ENCODE data around the gene RPRD1B. TPM values are rescaled to one million over a fixed set of nuclear protein-coding genes. Genes with fewer than 3 reads are reported as not detected.

The RPRD1B gene
- total RNA-seq, 1 experiment from 2014 or later = 23.3 TPM

GRCh38 chr20:38067717-38068365 lies 34.3 kb downstream of the RPRD1B start:
- DNase-seq (ENCODE audit: extremely low read depth, low read depth) = no peak

GRCh38 chr20:38072898-38073297 lies 39.4 kb downstream of the RPRD1B start:
- DNase-seq (ENCODE audit: extremely low read depth, low read depth) = no peak

- DNase-seq (ENCODE audit: extremely low read depth, low read depth) = peak; percentile 28
These were observed 39.9 kb downstream of the RPRD1B start for GRCh38 chr20:38073307-38074071.

GRCh38 chr20:38075161-38075998 lies 41.8 kb downstream of the RPRD1B start:
- no peak for DNase-seq (ENCODE audit: extremely low read depth, low read depth)

- DNase-seq (ENCODE audit: extremely low read depth, low read depth) = no peak
These were observed 43.0 kb downstream of the RPRD1B start for GRCh38 chr20:38076548-38076947.

GRCh38 chr20:38078084-38078483 lies 44.5 kb downstream of the RPRD1B start:
- no peak for DNase-seq (ENCODE audit: extremely low read depth, low read depth)

GRCh38 chr20:38079353-38079752 lies 45.8 kb downstream of the RPRD1B start:
- DNase-seq (ENCODE audit: extremely low read depth, low read depth) = no peak

GRCh38 chr20:38081575-38081974 lies 48.0 kb downstream of the RPRD1B start:
- DNase-seq (ENCODE audit: extremely low read depth, low read depth) = no peak

GRCh38 chr20:38082894-38083293 lies 49.3 kb downstream of the RPRD1B start:
- DNase-seq (ENCODE audit: extremely low read depth, low read depth) = no peak

GRCh38 chr20:38083338-38084048 lies 49.9 kb downstream of the RPRD1B start:
- DNase-seq (ENCODE audit: extremely low read depth, low read depth) = no peak

GRCh38 chr20:38084425-38084951 lies 50.9 kb downstream of the RPRD1B start:
- no peak for DNase-seq (ENCODE audit: extremely low read depth, low read depth)

- DNase-seq (ENCODE audit: extremely low read depth, low read depth) = no peak
These were observed 51.5 kb downstream of the RPRD1B start for GRCh38 chr20:38085026-38085425.

GRCh38 chr20:38089500-38089899 lies 56.0 kb downstream of the RPRD1B start:
- no peak for DNase-seq (ENCODE audit: extremely low read depth, low read depth)

- no peak for DNase-seq (ENCODE audit: extremely low read depth, low read depth)
These were observed 56.5 kb downstream of the RPRD1B start for GRCh38 chr20:38090061-38090460.

- no peak for DNase-seq (ENCODE audit: extremely low read depth, low read depth)
These were observed 58.1 kb downstream of the RPRD1B start for GRCh38 chr20:38091441-38092216.

GRCh38 chr20:38092260-38092857 lies 58.8 kb downstream of the RPRD1B start:
- no peak for DNase-seq (ENCODE audit: extremely low read depth, low read depth)

- no peak for DNase-seq (ENCODE audit: extremely low read depth, low read depth)
These were observed 59.4 kb downstream of the RPRD1B start for GRCh38 chr20:38092915-38093314.

- no peak for DNase-seq (ENCODE audit: extremely low read depth, low read depth)
These were observed 60.1 kb downstream of the RPRD1B start for GRCh38 chr20:38093641-38094077.

GRCh38 chr20:38094373-38094891 lies 60.9 kb downstream of the RPRD1B start:
- DNase-seq (ENCODE audit: extremely low read depth, low read depth) = peak; percentile 64
